NCI-H1694 (cell line): Measurements from ENCODE around the gene HS6ST1.

Source experiments
- DNase-seq: peaks from one replicate; lab custom pipeline; 2025; lab: John Stamatoyannopoulos, UW

The HS6ST1 gene

GRCh38 chr2:128237911-128238697 is 80.6 kb downstream of the HS6ST1 start:
- DNase-seq = no peak

GRCh38 chr2:128237081-128237534 is 81.6 kb downstream of the HS6ST1 start:
- no peak for DNase-seq

GRCh38 chr2:128236491-128237035 is 82.1 kb downstream of the HS6ST1 start:
- no peak for DNase-seq

- DNase-seq = no peak
Measured at GRCh38 chr2:128235581-128235980, 83.1 kb downstream of the HS6ST1 start.

GRCh38 chr2:128234613-128235012 is 84.1 kb downstream of the HS6ST1 start:
- DNase-seq = no peak

GRCh38 chr2:128233790-128234395 is 84.8 kb downstream of the HS6ST1 start:
- DNase-seq = no peak

- peak; percentile 60 for DNase-seq
Measured at GRCh38 chr2:128232965-128233789, 85.5 kb downstream of the HS6ST1 start.

- DNase-seq = no peak
Measured at GRCh38 chr2:128228894-128229293, 89.8 kb downstream of the HS6ST1 start.

- DNase-seq = no peak
Measured at GRCh38 chr2:128227862-128228261, 90.8 kb downstream of the HS6ST1 start.

GRCh38 chr2:128219891-128220290 is 98.8 kb downstream of the HS6ST1 start:
- DNase-seq = no peak

- DNase-seq = no peak
Measured at GRCh38 chr2:128217671-128218070, 101.0 kb downstream of the HS6ST1 start.

- no peak for DNase-seq
Measured at GRCh38 chr2:128215897-128216642, 102.6 kb downstream of the HS6ST1 start.
